Suppressor macrophage treated with lipopolysaccharide for 1 hour (primary cell): ENCODE data around the gene CLIC6.

ENCODE experiments used
- DNase-seq, 3 donors: peaks; one replicate each; pipeline ENCODE4 v3.0.0-alpha.2; 2020 to 2022

Gene CLIC6

GRCh38 chr21:34728479-34728878, 59.7 kb downstream of the CLIC6 start:
- no peak for DNase-seq

- no peak for DNase-seq
These were observed 61.4 kb downstream of the CLIC6 start for GRCh38 chr21:34730194-34730593.

GRCh38 chr21:34730756-34731445, 62.1 kb downstream of the CLIC6 start:
- no peak for DNase-seq

DNA sequence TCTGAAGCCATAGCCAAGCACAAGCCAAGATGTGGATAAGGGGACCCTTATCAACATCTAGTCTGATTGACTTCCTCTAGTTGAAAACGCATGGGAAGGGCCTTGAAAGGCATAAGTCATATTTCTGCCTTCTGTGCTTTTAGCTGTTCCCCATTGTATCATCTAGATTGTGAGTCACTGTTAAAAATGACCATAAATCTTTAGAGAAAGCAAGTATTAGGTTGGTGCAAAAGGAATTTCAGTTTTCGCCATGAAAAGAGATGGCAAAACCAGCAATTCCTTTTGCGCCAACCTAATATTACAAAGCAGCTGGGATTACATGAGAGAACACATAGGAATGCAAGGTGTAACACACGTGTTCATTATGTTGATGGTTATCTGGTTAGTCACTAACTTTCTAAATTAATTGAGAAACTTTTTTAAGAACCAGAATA, 63.6 kb downstream of the CLIC6 start:
- no peak for DNase-seq

GRCh38 chr21:34733852-34734251, 65.1 kb downstream of the CLIC6 start:
- no peak for DNase-seq

DNA sequence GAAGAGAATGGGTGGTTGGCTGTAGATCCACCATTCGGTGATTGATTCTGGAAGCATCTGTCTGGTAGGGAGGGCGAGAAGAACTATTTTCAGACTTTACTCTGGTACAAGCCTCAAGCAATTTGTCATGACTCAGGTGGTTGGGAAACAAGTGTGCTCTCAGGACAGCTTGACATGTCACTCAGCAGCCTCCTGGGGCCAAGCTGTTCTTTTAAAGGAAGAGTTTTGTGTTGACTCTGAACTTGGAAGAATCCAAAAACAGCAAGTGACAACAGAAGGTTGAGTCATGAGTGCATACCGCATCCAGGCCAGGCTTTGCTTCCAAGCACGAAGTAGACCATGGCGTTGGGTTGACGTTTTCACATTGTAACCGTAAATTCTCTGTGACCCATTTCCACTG, 65.9 kb downstream of the CLIC6 start:
- DNase-seq: no peak

GRCh38 chr21:34736116-34736874, 67.5 kb downstream of the CLIC6 start:
- no peak for DNase-seq

DNA sequence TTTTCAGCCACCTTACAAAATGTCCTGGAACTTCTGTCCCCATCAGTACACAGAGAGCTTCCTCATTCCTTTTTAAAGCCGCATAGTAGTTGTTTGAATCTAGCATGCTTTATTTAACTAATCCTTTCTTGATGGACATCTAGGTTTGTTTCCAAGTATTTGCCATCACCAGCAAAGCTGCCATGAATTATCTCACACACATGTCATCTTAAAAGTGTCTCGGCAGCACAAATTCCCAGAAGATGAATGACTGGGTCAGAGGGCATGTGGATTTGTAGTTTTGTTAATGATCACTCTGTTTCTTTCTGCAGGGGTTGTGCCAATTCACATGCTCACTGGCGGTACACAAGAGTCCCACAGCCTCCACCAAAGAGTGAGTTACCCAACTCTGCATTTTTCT, 68.3 kb downstream of the CLIC6 start:
- no peak for DNase-seq

DNA sequence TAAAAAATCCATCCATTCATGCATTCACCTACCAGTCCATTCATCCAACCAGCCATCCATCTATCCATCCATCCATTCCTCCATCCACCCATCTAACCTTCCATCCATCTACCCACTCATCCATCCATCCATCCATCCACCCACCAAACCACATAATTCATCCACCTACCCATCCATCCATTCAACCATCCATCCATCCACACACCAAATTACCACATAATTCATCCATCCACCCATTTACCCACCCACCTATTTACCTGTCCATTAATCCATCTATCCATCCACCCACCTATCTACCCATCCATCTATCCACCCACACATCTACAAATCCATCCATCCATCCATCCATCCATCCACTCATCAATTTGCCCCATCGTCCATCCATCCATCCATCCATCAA, 71.4 kb downstream of the CLIC6 start:
- no peak for DNase-seq

GRCh38 chr21:34743285-34743684, 74.5 kb downstream of the CLIC6 start:
- no peak for DNase-seq

- peak in 2 of 3 donors; percentile 6 to 33 for DNase-seq
These were observed 75.0 kb downstream of the CLIC6 start for GRCh38 chr21:34743831-34744230.

DNA sequence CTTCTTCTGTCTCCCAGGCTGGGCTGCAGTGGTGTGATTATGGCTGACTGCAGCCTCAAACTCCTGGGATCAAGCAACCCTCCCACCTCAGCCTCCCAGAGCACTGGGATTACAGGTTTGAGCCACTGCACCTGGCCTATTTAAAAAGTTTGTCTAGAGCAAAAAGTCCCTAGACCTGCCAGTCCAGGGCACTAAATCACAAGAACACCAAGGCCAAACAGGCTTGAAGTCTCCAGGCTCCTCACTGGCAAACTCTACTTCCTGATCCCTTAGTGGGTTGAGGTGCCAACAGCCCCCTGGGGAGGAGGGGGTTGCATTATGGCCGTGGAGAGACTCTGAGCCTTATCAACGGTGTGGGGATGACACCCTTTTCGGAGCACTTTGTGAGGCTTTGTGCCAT, 76.0 kb downstream of the CLIC6 start:
- DNase-seq: no peak

DNA sequence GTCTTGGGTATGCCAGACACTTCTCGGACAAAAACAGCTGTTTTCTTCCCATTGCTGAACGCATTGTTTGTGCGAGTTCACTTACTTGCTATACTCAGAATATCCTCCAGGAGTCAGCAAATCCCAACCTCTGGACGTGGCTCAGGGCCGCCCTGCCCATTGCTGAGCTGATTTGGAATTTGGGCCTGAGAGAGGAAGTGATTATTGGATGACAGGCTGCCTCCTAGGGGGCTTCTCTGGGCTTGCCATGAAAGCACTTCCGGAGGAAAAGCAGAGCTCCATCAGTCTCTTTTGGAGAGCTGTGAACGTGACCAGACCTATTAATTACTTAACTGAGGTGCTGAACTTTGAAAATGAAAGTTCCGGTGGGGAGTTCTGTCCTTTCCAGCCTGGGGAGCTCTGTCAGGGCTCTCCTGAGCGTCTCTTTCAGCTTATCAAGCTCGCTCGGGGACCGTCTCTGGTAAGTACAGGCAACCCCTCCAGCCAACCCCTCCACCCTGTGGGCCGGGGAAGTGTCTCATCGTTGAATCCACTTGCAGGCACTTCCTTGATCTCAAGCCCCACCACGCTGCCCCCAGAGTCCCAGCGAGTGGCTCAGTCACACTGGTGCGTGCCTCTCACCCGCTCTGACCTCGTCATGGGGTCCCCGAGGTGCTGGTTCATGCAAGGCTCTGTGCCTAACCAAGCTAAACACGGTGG, 76.9 kb downstream of the CLIC6 start:
- DNase-seq: peak; percentile 88 to 93 (median 89)

GRCh38 chr21:34748862-34749261, 80.1 kb downstream of the CLIC6 start:
- DNase-seq: no peak

DNA sequence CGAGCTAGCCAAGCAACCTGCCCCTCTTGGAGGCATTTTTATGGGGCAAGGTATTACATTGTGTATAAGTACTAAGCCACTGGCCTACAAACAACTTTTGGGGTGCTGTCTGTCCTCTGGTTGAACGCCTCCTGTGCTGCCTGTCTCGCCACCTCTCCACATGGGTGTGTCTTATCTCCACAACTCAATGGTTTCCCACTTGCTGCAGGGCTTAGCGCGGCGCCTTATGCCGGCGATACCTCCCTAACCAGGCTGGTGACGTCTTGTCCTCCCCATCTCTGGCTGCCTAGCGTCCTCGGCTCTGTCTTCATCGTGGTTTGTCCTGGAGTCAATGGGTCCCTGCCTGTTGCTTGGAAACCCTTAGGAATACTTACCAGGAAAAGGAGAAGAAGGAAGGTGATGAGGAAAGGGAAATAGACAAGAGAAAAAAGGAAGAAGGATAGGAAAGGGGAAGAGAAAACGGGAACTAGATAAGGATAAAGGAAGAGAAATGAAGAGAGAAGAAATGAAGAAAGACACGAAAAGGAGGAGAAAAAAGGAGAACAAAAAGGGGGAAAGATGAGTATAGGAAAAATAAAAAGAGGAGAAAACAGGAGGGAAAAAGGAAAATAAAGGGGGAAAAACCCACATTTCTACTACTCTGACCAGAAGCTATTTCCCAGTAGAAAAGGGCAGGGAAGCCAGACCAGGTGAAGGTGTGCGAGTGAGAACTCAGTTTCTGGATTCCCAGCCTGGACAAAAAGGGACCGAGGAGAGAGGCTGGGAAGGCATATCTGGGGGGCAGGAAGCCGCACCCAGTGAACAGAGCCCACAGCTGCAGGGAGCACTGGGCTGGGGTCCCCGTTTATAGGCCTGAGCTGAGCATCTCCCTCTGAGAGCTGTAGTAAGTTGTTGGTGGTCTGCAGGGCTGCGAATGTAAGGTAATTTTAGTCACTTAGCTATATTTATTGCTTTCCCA, 86.2 kb downstream of the CLIC6 start:
- no peak for DNase-seq

DNA sequence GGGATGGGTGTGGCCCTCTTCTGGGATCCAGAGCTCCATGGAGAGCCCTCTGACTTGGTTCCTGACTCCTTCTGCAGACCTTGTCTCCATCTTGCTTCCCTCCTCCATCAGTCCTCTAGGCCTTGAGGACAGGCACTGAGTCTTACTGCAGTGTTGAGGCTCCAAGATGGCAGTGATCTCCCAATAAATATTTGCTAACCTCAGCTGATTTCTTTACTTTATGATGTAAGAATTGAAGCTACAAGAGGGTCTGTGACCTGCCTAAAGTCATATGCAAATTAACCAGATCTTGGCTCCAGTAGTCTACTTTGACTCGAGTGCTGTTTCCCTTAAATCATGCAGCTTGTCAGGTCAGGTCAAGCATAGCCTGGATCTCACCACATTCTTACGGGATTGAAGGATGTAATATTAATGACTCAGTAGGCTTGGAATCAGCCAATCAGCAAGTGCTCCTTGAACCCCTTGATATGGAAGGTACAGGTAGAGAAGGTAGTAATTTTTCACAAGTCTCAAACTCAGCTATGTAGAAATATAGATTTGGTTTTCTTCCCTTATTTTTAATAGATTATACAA, 93.0 kb downstream of the CLIC6 start:
- DNase-seq: no peak

GRCh38 chr21:34762786-34763185, 94.0 kb downstream of the CLIC6 start:
- no peak for DNase-seq

DNA sequence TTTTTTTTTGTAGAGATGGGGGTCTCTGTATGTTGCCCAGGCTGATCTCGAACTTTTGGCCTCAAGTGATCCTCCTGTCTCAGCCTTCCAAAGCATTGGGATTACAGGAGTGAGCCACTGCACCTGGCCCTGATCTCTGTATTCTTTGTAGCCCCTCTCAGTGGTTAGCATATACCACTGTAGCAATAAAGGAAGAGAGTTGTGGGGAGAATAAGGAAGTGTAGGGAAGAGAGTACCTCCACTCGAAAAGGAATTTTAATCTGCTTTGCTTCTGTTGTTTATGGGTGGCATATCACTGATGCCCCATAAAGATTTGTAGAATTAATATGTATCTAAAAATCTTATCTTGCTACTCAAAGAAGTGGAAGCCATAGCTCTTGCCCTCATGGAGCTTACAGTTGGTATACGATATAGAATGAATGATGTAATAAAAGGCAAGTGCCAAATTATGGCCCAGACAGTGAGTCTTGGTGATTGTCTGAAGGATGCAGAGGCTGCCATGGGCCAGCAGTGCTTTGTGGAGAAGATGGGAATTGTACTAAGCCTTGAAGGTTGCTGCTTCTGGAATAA, 96.0 kb downstream of the CLIC6 start:
- no peak for DNase-seq

GRCh38 chr21:34765619-34766018, 96.8 kb downstream of the CLIC6 start:
- DNase-seq: no peak

- no peak for DNase-seq
These were observed 98.1 kb downstream of the CLIC6 start for GRCh38 chr21:34766862-34767261.
